HL-60 (cell line): Measurements from ENCODE around the gene FAM177B.

Experiments
- DNase-seq, 2 experiments: peaks; one replicate each; pipeline ENCODE4 v3.0.0-alpha.2; 2010 to 2020; ENCODE audit warnings: low read depth in 1 of 2, low spot score in 1 of 2
- H3K27ac ChIP-seq: fragments of 250-450 bp; sonication (Bioruptor Pico); replicated peaks from 2 replicates; pipeline ENCODE4 v1.5.1; 2020; ENCODE audit warnings: mild to moderate bottlenecking, moderate library complexity
- H3K27me3 ChIP-seq: fragments of 250-450 bp; sonication (Bioruptor Pico); 2 replicates; pipeline ENCODE4 v1.5.1; 2021; ENCODE audit warnings: mild to moderate bottlenecking, moderate library complexity; ENCODE audit not compliant: insufficient read depth, poor library complexity, severe bottlenecking
- H3K4me3 ChIP-seq: replicated peaks from 2 replicates; pipeline ENCODE4 v1.5.1; 2011; ENCODE audit warnings: mild to moderate bottlenecking, control low read depth, low read length; ENCODE audit not compliant: insufficient read depth
- GABPA ChIP-seq: IDR thresholded peaks from 2 replicates; pipeline ENCODE4 v1.6.1; 2012; ENCODE audit warnings: low read depth
- POLR2AphosphoS5 ChIP-seq: IDR thresholded peaks from 2 replicates; pipeline ENCODE4 v1.6.1; 2012; ENCODE audit warnings: low read depth
- SPI1 ChIP-seq: IDR thresholded peaks from 2 replicates; pipeline ENCODE4 v1.6.1; 2012; ENCODE audit warnings: low read depth, mild to moderate bottlenecking, borderline replicate concordance
- TF ChIP-seq, protein P1 (sequence below): IDR thresholded peaks from 2 replicates; pipeline ENCODE4 v1.6.1; 2012; ENCODE audit warnings: low read depth; ENCODE audit not compliant: insufficient replicate concordance
- TF ChIP-seq, protein P2 (sequence below): IDR thresholded peaks from one replicate; pipeline ENCODE4 v1.5.1; 2011; ENCODE audit warnings: low read length, control low read depth, inconsistent platforms; ENCODE audit not compliant: insufficient read depth

FAM177B gene

DNA sequence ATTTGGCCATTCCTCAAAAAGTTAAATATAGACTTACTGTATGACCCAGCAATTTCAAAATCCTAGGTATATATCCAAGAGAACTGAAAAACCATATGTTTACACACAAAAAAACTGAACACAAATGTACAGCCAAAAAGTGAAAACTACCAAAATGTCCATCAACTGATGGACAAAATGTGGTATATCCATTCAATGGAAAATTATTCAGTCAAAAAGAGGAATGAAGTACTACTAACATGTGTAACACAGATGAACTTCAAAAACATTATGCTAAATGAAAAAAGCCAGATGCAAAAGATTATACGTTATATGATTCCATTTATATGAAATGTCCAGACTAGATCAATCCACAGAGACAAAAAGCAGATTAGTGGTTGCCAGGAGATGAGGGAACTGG is 32.7 kb upstream of the FAM177B start:
- H3K27ac ChIP-seq = no peak overlapping the region
- DNase-seq = no peak
- H3K4me3 ChIP-seq = no peak overlapping the region
- TF ChIP-seq SPI1 = no peak
- TF ChIP-seq GABPA = no peak
- TF ChIP-seq, protein P1, sequence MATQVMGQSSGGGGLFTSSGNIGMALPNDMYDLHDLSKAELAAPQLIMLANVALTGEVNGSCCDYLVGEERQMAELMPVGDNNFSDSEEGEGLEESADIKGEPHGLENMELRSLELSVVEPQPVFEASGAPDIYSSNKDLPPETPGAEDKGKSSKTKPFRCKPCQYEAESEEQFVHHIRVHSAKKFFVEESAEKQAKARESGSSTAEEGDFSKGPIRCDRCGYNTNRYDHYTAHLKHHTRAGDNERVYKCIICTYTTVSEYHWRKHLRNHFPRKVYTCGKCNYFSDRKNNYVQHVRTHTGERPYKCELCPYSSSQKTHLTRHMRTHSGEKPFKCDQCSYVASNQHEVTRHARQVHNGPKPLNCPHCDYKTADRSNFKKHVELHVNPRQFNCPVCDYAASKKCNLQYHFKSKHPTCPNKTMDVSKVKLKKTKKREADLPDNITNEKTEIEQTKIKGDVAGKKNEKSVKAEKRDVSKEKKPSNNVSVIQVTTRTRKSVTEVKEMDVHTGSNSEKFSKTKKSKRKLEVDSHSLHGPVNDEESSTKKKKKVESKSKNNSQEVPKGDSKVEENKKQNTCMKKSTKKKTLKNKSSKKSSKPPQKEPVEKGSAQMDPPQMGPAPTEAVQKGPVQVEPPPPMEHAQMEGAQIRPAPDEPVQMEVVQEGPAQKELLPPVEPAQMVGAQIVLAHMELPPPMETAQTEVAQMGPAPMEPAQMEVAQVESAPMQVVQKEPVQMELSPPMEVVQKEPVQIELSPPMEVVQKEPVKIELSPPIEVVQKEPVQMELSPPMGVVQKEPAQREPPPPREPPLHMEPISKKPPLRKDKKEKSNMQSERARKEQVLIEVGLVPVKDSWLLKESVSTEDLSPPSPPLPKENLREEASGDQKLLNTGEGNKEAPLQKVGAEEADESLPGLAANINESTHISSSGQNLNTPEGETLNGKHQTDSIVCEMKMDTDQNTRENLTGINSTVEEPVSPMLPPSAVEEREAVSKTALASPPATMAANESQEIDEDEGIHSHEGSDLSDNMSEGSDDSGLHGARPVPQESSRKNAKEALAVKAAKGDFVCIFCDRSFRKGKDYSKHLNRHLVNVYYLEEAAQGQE = no peak
- TF ChIP-seq, protein P2, sequence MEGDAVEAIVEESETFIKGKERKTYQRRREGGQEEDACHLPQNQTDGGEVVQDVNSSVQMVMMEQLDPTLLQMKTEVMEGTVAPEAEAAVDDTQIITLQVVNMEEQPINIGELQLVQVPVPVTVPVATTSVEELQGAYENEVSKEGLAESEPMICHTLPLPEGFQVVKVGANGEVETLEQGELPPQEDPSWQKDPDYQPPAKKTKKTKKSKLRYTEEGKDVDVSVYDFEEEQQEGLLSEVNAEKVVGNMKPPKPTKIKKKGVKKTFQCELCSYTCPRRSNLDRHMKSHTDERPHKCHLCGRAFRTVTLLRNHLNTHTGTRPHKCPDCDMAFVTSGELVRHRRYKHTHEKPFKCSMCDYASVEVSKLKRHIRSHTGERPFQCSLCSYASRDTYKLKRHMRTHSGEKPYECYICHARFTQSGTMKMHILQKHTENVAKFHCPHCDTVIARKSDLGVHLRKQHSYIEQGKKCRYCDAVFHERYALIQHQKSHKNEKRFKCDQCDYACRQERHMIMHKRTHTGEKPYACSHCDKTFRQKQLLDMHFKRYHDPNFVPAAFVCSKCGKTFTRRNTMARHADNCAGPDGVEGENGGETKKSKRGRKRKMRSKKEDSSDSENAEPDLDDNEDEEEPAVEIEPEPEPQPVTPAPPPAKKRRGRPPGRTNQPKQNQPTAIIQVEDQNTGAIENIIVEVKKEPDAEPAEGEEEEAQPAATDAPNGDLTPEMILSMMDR = no peak
- no peak for TF ChIP-seq POLR2AphosphoS5
- no peaks in the 10 kb centered on the region for H3K27me3 ChIP-seq

DNA sequence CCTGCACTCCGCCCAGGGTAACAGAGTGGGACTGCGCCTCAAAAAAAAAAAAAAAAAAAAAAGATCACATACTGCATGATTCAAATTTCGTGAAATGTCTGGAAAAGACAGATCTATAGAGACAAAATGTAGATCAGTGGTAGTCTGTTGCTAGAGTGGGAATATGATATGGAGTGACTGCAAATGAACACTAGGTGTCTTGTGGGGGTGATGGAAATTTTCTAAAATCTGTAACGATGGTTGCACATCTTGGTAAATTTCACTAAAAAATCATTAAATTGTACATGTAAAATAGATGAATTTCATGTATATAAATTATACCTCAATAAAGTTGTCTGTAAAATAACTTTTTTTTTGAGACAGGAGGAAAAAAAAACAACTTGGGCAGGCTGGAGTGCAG is 30.2 kb upstream of the FAM177B start:
- TF ChIP-seq, protein P1 = no peak
- no peak for TF ChIP-seq SPI1
- TF ChIP-seq GABPA = no peak
- H3K4me3 ChIP-seq = no peak overlapping the region
- no peaks in the 10 kb centered on the region for H3K27me3 ChIP-seq
- H3K27ac ChIP-seq = no peak overlapping the region
- no peak for DNase-seq

DNA sequence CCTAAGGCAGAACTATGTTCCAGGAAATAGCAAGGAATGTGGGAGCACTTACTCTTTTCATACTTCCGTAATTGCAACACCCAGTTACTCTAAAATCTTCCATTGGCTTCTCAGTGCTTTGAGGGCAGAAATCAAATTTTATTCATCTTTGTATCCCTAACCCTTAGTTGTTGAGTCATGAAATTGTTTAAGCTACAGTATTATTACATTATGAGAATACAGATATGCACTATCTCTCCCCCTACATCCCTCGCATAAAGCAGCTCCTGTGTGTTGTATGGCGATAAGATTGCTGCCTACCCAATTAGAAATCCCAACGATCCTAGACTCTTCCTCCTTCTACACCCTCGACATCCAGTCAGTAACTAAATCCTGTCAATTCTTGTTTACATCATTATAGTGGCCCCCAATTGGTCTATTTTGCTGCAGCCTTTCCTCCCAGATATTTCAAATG is 27.3 kb upstream of the FAM177B start:
- DNase-seq = no peak
- Histone ChIP-seq H3K4me3 (no peak overlapping the region), H3K27ac (no peak overlapping the region), H3K27me3 (no peaks in the 10 kb centered on the region)
- no peak for TF ChIP-seq GABPA
- TF ChIP-seq SPI1 = no peak
- TF ChIP-seq, protein P2 = no peak
- TF ChIP-seq POLR2AphosphoS5 = no peak
- TF ChIP-seq, protein P1 = no peak
